Cortex of kidney (tissue), 1 donor: ENCODE results near the gene BHLHE40.

ENCODE experiments used
- DNase-seq: peaks from one replicate; lab custom pipeline; 2025; lab: John Stamatoyannopoulos, UW

Gene BHLHE40

GRCh38 chr3:4979428-4980228, at the start of gene BHLHE40:
Gene BHLHE40 (plus strand): TSS chr3:4979437. CDS start chr3:4979719, 282 bp downstream.
- DNase-seq, result no peak

DNA sequence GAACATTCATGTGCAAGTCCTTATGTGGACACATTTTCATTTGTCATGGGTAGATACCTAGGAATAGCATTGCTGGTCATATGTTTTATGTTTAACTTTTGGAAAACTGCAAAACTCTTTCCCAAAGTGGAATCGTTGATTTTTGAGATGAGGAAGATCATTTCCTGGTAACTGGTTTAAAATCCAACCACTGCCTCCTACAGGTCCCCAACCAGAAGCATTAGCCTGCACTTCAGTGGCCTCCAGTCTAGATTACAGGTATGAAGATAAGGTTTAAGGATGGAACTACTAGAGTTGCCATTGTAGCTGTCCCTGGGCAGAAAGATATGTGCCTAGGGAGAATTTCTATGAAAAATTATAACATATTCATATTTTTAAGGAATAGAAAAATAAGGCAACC, 48.7 kb upstream of the BHLHE40 start:
- DNase-seq, result no peak

DNA sequence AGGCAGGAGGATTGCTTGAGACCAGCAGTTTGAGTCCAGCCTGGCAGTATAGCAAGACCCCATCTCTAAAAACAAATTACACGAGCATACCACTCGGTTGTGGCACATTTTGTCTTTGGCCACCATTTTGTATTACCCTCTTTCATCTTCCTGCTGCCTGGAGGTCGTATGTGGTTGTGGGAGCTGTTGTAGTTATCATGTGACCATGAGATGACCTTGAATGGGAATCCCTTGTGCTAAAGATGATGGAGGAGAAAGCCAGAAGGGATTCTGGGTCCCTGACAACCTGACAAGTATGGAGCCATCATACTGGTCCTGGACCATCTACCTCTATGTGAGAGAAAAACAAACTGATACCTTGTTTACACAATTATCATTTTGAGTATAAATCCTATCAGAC, 45.2 kb upstream of the BHLHE40 start:
- no peak for DNase-seq

DNA sequence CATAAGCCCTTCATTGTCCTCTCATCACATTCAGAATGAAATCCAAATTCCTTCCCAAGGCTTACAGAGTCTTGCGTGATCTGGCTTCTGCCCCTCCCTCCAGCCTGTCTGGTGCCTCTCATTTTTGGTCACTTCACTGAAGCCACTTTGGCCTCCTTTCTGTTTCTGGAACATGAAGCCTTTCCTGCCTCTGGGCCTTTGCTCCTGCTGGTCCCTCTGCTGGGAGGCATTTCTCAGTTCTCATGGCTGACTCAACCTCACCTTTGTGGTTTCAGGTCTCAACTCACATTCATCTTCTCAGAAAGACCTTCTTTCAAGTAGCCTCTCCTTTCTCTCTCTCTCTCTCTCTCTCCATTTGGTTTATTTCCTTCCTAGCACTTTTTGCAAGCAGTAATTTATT, 43.9 kb upstream of the BHLHE40 start:
- DNase-seq, result no peak

GRCh38 chr3:4936982-4937614, 42.1 kb upstream of the BHLHE40 start:
- no peak for DNase-seq

GRCh38 chr3:4938281-4938982, 40.8 kb upstream of the BHLHE40 start:
- DNase-seq, result no peak

DNA sequence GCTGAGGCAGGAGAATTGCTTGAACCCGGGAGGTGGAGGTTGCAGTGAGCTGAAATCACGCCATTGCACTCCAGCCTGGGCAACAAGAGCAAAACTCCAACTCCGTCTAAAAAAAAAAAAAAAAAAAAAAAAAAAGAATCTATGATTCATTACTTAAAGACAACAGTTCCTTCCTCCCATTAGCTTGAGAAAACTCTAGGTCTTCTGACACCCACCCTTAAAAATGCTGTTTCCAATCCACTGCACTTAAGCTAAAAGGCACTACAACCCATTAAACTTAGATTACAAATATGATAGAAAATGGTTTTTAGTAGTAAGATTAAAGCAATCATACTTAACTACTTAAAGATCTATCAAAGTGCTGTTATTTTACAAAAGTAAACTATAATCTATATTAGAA, 40.0 kb upstream of the BHLHE40 start:
- no peak for DNase-seq

DNA sequence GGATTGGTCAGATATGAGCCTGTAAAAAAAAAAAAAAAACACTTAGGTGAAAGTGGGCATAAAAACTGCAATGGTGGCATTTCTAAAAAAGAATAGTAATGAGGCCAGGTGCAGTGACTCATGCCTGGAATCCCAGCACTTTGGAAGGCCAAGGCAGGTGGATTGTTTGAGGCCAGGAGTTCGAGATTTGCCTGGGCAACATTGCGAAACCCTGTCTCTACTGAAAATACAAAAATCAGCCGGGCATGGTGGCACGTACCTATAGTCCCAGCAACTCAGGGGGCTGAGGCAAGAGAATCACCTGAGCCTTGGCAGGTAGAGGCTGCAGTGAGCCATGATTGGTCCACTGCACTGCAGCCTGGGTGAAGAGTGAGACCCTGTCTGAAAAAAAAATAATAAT, 38.3 kb upstream of the BHLHE40 start:
- DNase-seq, result no peak

DNA sequence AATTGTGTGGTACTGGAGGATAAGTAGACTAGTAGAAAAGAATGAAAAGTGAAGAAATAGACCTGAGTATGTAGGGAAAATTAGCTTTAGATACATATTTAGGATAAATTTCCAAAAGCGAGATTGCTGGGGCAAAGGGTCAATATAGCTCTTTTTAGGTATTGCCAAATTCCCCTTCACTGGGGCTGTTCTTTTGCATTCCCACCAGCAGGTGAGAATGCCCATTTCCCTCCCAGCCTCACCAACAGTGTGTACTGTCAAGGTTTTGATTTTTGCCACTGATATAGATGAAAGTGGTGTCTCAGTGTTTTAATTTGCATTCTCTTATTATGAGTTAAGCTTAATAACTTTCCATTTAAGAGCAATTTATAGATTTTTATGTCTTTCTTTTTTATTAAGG, 35.7 kb upstream of the BHLHE40 start:
- no peak for DNase-seq

DNA sequence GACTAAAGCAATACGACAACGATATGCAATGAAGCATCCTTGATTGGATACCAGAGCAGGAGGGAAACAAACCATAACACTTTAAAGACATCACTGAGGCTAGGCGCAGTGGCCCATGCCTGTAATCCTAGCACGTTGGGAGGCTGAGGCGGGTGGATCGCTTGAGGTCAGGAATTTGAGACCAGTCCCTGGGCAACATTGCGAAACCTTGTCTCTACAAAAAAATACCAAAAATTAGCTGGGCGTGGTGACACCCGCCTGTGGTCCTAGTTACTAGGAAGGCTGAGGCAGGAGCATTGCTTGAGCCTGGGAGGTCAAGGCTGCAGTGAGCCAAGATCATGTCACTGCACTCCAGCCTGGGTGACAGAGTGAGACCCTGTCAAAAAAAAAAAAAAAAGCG, 33.9 kb upstream of the BHLHE40 start:
- DNase-seq, result no peak

GRCh38 chr3:4947028-4947427, 32.2 kb upstream of the BHLHE40 start:
- no peak for DNase-seq

DNA sequence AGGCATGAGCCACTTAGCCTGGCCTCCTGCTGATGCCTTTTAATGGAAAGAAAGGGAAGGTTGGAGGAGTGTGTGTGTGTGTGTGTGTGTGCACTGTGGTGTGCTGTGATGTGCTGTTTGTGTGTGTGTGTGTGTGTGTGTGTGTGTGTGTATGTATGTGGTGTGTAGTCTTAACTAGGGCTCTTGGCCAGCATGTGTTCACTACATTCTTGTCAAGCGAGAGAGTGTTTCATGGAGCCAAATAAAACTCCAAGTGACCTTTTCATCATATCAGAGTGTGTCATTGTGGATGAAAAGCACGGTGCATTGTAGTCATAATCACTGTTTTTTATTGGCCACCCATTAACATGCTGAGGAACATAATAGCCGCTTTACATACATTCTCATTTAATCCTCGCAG, 30.8 kb upstream of the BHLHE40 start:
- DNase-seq, result no peak

DNA sequence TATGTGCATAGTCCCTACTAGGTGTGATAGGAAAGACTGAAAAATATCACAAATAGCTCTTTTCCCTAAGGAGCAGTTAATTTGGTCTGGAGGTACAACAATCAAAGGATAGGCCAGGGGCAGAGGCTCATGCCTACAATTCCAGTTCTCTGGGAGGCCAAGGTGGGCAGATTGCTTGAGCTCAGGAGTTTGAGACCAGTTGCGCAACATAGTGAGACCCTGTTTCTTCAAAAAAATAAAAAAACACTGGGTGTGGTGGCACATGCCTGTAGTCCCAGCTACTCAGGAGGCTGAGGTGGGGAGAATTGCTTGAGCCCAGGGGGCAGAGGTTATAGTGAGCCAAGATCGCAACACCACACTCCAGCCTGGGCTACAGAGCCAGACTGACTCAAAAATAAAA, 30.2 kb upstream of the BHLHE40 start:
- DNase-seq, result no peak

DNA sequence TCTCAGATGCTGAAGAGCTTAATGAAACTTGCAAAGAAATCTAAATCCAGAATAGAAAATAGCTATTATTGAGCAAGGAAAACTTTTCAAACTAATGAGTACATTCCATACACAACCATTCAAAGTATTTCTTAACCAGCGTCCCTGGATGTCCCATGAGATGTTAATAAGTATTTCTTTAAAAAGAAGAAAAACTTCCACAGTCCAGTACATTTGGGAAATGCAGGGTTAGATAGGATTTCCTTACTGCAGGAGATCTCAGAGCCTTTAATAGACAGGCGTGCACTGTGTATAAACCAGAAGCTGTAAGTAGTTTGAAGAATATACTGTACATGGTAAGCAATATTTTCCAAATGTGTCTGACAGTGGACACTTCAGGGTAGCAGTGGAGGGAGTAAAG, 29.6 kb upstream of the BHLHE40 start:
- no peak for DNase-seq

- no peak for DNase-seq
Measured at GRCh38 chr3:4950351-4950784, 28.9 kb upstream of the BHLHE40 start.

DNA sequence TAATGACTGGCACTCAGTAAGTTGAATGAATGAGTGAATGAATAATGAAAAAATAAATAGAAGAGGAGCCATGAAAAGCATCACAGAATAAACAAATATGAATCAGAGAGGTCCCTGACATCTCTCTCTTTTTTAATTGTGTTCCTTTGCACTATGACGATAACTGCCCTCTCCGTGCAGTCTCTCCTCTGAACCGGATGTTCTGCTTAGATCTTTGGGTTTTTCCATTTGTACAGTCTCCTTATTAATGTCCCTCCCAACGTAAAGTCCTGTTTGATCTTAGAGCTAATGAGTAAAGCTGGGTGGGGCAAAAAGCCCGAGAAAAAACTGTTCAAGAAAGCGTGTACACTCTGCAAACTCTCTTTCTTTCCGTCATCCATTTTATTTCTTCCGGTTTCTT, 28.3 kb upstream of the BHLHE40 start:
- DNase-seq, result no peak

DNA sequence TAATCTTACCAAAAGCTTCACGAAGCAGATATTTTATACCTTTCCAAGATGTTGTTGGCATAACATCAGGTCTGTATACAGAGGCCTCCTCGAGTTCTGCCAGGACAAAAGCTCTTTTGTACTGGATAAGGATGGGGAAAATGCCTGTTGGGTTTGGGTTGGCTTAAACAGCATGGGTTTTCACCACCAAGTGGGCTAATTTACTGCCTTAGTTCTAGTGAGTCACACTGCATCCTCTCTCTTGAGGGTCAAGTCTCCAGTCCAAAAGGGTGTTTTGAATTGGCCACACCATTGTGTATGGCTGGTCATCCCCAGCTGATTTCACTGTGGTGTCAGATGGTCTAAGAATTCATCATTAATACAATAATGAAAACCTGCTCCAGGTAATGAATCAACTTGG, 26.1 kb upstream of the BHLHE40 start:
- no peak for DNase-seq

GRCh38 chr3:4954256-4955000, 24.8 kb upstream of the BHLHE40 start:
- no peak for DNase-seq

GRCh38 chr3:4956099-4956498, 23.1 kb upstream of the BHLHE40 start:
- no peak for DNase-seq

GRCh38 chr3:4956738-4957137, 22.5 kb upstream of the BHLHE40 start:
- DNase-seq, result no peak

DNA sequence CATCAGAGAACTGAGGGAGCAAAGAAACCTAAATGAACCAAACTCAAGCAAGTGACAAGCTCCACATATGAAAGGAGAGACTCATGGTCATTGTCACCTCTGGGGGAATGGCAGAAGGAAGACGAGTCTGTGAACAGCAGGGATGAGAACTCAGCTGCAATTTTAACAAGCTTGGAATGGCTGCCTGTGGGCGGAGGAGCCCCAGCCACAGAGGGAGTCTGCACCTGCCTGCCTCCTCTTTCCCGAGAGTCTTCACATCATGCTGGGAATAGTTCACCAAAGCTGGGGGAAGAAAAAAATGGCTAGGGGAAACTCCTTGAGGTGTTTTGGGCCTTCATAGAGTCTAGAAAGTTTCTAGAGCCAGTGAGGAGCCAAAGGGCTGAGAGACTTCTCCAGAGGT, 21.3 kb upstream of the BHLHE40 start:
- DNase-seq, result no peak

DNA sequence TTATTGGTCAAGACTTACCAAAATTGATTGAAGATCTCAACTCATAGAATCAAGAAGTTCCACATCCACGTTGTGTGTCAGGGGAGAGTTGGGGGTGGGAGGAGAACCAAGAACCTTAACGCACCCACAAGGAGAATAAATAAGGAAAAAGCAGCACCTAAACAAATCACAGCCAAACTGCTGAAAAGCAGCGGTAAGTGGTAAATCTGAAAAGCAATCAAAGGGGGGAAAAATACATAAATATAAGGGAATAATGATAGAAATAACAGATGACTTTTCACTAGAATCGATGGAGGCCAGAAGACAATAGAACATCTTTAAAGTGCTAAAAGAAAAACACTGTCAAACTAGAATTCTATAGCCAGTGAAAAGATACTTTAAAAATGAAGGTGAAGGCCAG, 20.1 kb upstream of the BHLHE40 start:
- DNase-seq, result no peak
